Mesothelial cell of epicardium (in vitro differentiated cells): ENCODE measurements around the gene FIBCD1. TPM values are rescaled to one million over a fixed set of nuclear protein-coding genes. Genes with fewer than 3 reads are reported as not detected.

Experiments used
- DNase-seq, 2 experiments: peaks; one replicate each; pipeline ENCODE4 v3.0.0; 2021; ENCODE audit warnings: low spot score in 2 of 2; ENCODE audit not compliant: unreplicated experiment in 2 of 2
- H3K27ac Mint-ChIP-seq: 2 replicates; pipeline ENCODE4 v1.8.0; 2021; ENCODE audit warnings: mixed read lengths
- H3K27me3 Mint-ChIP-seq: 2 replicates; pipeline ENCODE4 v1.8.0; 2021; ENCODE audit warnings: low read depth, mixed read lengths
- H3K36me3 Mint-ChIP-seq: 2 replicates; pipeline ENCODE4 v1.8.0; 2021; ENCODE audit warnings: mixed read lengths
- H3K4me1 Mint-ChIP-seq: 2 replicates; pipeline ENCODE4 v1.8.0; 2021; ENCODE audit warnings: mixed read lengths
- H3K4me3 Mint-ChIP-seq: 2 replicates; pipeline ENCODE4 v1.8.0; 2021; ENCODE audit warnings: mild to moderate bottlenecking, moderate library complexity, mixed read lengths
- H3K9me3 Mint-ChIP-seq: 2 replicates; pipeline ENCODE4 v1.8.0; 2021; ENCODE audit warnings: mixed read lengths
- CTCF ChIP-seq: fragments of 200-600 bp; sonication (generic); IDR thresholded peaks from one replicate; pipeline ENCODE4 v1.5.0; 2021; ENCODE audit warnings: antibody characterized with exemption; ENCODE audit not compliant: unreplicated experiment
- total RNA-seq: library from RNA; stranded (reverse); gene quantifications from 3 replicates; pipeline ENCODE4 v1.2.1, GENCODE V29; 2021

The FIBCD1 gene
- total RNA-seq, 1 donor from 2014 or later = 2.2 TPM

- Mint-ChIP-seq H3K4me3 (no peak overlapping the region), H3K36me3 (no peaks in the 10 kb centered on the region), H3K27ac (no peak overlapping the region), H3K27me3 (peaks cover 2% of the 10 kb centered on the region), H3K9me3 (no peaks in the 10 kb centered on the region), H3K4me1 (peaks cover 8% of the 10 kb centered on the region)
- no peak for TF ChIP-seq CTCF
- no peak for DNase-seq
Observed at GRCh38 chr9:130985606-130986162, 46.6 kb upstream of the FIBCD1 start.

GRCh38 chr9:130985029-130985428, 46.0 kb upstream of the FIBCD1 start:
- Mint-ChIP-seq H3K27me3 (peaks cover 2% of the 10 kb centered on the region), H3K36me3 (no peaks in the 10 kb centered on the region), H3K4me3 (no peak overlapping the region), H3K9me3 (no peaks in the 10 kb centered on the region), H3K27ac (no peak overlapping the region), H3K4me1 (peaks cover 3% of the 10 kb centered on the region)
- no peak for TF ChIP-seq CTCF
- no peak for DNase-seq

- no peak overlapping the region for H3K27ac Mint-ChIP-seq
- H3K9me3 Mint-ChIP-seq = no peaks in the 10 kb centered on the region
- H3K27me3 Mint-ChIP-seq = peaks cover 2% of the 10 kb centered on the region
- H3K4me1 Mint-ChIP-seq = peaks cover 3% of the 10 kb centered on the region
- TF ChIP-seq CTCF = no peak
- H3K36me3 Mint-ChIP-seq = no peaks in the 10 kb centered on the region
- H3K4me3 Mint-ChIP-seq = no peak overlapping the region
- DNase-seq = no peak
Observed at GRCh38 chr9:130984521-130984920, 45.5 kb upstream of the FIBCD1 start.

- no peak overlapping the region for H3K27ac Mint-ChIP-seq
- no peaks in the 10 kb centered on the region for H3K9me3 Mint-ChIP-seq
- H3K4me3 Mint-ChIP-seq = no peak overlapping the region
- no peaks in the 10 kb centered on the region for H3K36me3 Mint-ChIP-seq
- H3K4me1 Mint-ChIP-seq = peaks cover 3% of the 10 kb centered on the region
- H3K27me3 Mint-ChIP-seq = peaks cover 2% of the 10 kb centered on the region
- DNase-seq = no peak
- TF ChIP-seq CTCF = no peak
Observed at GRCh38 chr9:130983970-130984369, 44.9 kb upstream of the FIBCD1 start.

GRCh38 chr9:130983359-130983670, 44.3 kb upstream of the FIBCD1 start:
- no peak for TF ChIP-seq CTCF
- Mint-ChIP-seq H3K4me3 (no peak overlapping the region), H3K27ac (no peak overlapping the region), H3K9me3 (no peaks in the 10 kb centered on the region), H3K27me3 (peaks cover 2% of the 10 kb centered on the region), H3K36me3 (no peaks in the 10 kb centered on the region), H3K4me1 (peaks cover 3% of the 10 kb centered on the region)
- no peak for DNase-seq
